Subcutaneous abdominal adipose tissue (tissue), 5 donors: ENCODE results near the gene RNF135.
A peak's percentile ranks its signal among the peaks of the same experiment; 100 is the strongest.

Source experiments
- H3K27ac ChIP-seq: one replicate; pipeline ENCODE4 v1.7.0; 2013; ENCODE audit warnings: low read depth, mild to moderate bottlenecking, inconsistent platforms, low read length, moderate library complexity
- H3K27me3 ChIP-seq, 5 donors: one replicate each; pipeline ENCODE4 v1.7.0; 2013; ENCODE audit warnings: low read length in 5 of 5, inconsistent platforms in 1 of 5; ENCODE audit not compliant: control insufficient read depth in 5 of 5, insufficient read depth in 4 of 5
- H3K36me3 ChIP-seq, 5 donors: one replicate each; pipeline ENCODE4 v1.7.0; 2013; ENCODE audit warnings: low read length in 5 of 5; ENCODE audit not compliant: control insufficient read depth in 5 of 5, insufficient read depth in 5 of 5
- H3K4me1 ChIP-seq, 5 donors: one replicate each; pipeline ENCODE4 v1.7.0; 2013; ENCODE audit warnings: low read length in 5 of 5, mild to moderate bottlenecking in 3 of 5, moderate library complexity in 1 of 5; ENCODE audit not compliant: control insufficient read depth in 5 of 5, insufficient read depth in 5 of 5
- H3K4me3 ChIP-seq, 5 donors: one replicate each; pipeline ENCODE4 v1.7.0; 2013; ENCODE audit warnings: low read length in 5 of 5, low read depth in 1 of 5
- H3K9ac ChIP-seq, 5 donors: one replicate each; pipeline ENCODE4 v1.7.0; 2013; ENCODE audit warnings: low read length in 5 of 5, mild to moderate bottlenecking in 4 of 5, moderate library complexity in 3 of 5
- H3K9me3 ChIP-seq, 5 donors: one replicate each; pipeline ENCODE4 v1.7.0; 2013; ENCODE audit warnings: low read length in 5 of 5; ENCODE audit not compliant: control insufficient read depth in 5 of 5
- donor health status: healthy.
- donor health status: healthy.
- donor health status: healthy.
- donor health status: healthy.
- donor health status: healthy.

Gene RNF135, protein sequence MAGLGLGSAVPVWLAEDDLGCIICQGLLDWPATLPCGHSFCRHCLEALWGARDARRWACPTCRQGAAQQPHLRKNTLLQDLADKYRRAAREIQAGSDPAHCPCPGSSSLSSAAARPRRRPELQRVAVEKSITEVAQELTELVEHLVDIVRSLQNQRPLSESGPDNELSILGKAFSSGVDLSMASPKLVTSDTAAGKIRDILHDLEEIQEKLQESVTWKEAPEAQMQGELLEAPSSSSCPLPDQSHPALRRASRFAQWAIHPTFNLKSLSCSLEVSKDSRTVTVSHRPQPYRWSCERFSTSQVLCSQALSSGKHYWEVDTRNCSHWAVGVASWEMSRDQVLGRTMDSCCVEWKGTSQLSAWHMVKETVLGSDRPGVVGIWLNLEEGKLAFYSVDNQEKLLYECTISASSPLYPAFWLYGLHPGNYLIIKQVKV

DNA sequence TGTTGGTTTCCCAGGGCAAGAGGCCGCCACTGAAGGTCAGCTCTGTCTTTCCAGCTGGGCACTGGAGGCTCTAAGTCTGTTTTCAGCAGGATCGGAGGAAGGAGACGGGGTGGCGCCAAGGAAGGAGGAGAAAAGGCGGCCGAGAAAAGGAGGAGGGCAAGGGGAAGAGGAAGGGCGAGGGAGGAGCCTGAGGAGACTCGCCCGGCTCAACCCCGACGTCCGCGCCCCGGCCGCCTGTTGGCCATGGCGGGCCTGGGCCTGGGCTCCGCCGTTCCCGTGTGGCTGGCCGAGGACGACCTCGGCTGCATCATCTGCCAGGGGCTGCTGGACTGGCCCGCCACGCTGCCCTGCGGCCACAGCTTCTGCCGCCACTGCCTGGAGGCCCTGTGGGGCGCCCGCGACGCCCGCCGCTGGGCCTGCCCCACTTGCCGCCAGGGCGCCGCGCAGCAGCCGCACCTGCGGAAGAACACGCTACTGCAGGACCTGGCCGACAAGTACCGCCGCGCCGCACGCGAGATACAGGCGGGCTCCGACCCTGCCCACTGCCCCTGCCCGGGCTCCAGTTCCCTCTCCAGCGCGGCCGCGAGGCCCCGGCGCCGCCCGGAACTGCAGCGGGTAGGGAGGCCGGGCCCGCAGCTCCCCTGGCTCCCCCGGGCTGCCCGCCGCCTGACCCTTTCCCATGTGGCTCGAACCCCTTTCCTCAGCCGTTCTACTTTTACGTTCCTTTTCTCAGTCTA, at the start of gene RNF135:
Gene RNF135, plus strand, starts transcription at position 209 of the 737 bp plus-strand sequence. Its CDS starts 35 bp downstream, at position 244.
- peak within 1 kb of the TSS; percentile 89 for H3K27ac ChIP-seq
- H3K9me3 ChIP-seq: no peaks in the 10 kb centered on the region
- H3K36me3 ChIP-seq: peaks cover 0 to 8% (median 7%) of the 10 kb centered on the region in 5 donors
- peak within 1 kb of the TSS; percentile 81 to 93 (median 86) for H3K4me3 ChIP-seq
- peak within 1 kb of the TSS; percentile 77 to 92 (median 88) for H3K9ac ChIP-seq
- peaks cover 2 to 22% (median 21%) of the 10 kb centered on the region in 5 donors for H3K4me1 ChIP-seq
- H3K27me3 ChIP-seq: no peaks in the 10 kb centered on the region

DNA sequence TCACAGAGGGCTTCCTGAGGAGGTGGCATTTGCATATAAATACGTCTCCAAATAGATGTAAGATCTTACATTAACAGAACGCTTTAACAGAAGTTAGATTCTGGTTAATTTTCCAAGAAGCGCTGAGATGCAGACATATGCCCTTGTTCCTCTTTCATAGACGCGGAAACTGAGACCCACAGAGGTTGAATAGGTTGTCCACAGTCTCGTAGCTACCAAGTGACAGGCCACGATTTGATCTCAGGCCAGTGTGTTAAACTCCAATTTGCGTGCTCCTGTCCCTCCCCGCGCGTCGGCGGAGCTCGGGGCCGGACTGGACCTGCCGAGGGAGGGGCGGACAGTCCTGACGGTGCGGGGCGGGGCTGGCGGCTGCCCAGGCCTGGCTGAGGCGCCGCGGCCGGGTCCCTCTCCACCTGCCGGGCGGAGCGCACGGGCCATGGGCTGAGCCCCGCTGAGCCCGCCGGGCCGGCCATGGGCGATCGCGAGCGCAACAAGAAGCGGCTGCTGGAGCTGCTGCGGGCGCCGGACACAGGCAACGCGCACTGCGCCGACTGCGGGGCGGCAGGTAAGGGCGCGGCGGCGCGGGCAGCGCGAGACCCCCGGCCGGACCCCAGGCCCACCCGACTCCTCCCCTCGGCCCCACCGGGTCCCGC, 49.2 kb upstream of the RNF135 start, which contains the start of gene ADAP2:
Gene ADAP2, plus strand, starts transcription at position 402 of the 653 bp plus-strand sequence. Its CDS starts 70 bp downstream, at position 472.
- peak within 1 kb of the TSS in 4 of 5 donors; percentile 30 to 64 (median 50) for H3K9ac ChIP-seq
- H3K9me3 ChIP-seq: no peaks in the 10 kb centered on the region
- H3K4me3 ChIP-seq: peak within 1 kb of the TSS; percentile 55 to 67 (median 62)
- peaks cover 0 to 41% (median 20%) of the 10 kb centered on the region in 5 donors for H3K4me1 ChIP-seq
- H3K27me3 ChIP-seq: peaks cover 5 to 23% (median 10%) of the 10 kb centered on the region in 5 donors
- H3K36me3 ChIP-seq: peaks cover 0 to 7% (median 0%) of the 10 kb centered on the region in 5 donors
- no peak within 1 kb of the TSS for H3K27ac ChIP-seq

DNA sequence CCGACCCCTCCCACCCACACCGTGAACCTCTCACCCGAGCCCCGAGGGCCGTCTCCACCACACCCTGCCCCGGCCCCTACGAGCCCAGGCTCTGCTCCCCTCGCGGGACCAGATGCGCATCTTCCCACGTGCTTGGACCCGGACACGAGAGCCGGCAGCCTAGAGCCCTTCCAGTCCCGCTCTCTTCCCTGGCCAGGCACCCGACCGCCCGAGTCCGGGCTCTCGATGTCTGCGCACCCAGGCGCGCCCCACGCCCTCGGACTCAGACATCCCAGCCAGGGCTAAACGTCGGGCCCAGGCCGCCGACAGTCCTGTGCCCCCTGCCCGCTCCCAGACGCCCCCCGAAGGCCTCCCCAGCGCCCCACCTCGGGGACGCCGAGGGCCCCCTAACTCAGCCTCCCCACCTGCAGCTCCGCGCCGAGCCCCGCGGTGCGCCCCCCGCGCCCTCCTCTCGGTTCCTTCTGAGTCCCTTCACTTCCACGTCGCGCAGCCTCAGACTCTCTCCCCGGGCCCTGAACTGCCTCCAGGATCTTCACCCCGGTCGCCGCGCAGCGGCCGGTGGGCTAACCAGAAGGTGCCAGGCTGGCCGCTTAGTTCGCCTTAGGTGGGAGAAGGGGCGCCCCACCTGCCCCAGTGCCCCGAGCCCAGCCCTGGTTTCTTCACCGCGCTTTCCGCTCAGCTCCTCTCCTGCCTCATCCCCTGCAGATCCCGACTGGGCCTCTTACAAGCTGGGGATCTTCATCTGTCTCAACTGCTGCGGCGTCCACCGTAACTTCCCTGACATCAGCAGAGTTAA, 48.4 kb upstream of the RNF135 start:
- no peak overlapping the region for H3K27ac ChIP-seq

DNA sequence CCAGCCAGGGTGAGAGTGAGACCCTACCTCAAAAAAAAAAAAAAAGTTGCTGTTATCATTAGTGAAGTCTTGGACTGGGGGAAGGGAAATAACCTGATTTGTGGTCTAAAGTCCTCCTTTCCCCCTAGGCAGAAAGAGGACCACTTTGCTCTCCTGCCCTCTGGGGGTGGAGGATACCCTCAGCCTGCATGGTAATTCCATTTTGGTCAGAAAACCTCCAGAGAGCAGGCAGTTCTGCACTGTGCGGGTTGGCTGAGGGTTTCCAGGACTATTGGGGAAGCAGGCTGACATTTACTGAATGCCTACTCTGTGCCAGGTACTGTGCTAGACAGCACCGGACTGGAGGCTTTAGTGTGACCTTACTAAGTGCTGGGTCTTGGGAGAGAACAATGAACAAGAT, 46.5 kb upstream of the RNF135 start:
- Histone ChIP-seq H3K9me3 (no peaks in the 10 kb centered on the region), H3K27me3 (peaks cover 5 to 23% (median 10%) of the 10 kb centered on the region in 5 donors), H3K9ac (no peak overlapping the region), H3K27ac (no peak overlapping the region), H3K36me3 (peaks cover 0 to 15% (median 2%) of the 10 kb centered on the region in 5 donors), H3K4me1 (peaks cover 0 to 45% (median 20%) of the 10 kb centered on the region in 5 donors), H3K4me3 (no peak overlapping the region)

More for the DNA sequence above, 48.4 kb upstream of the RNF135 start:
- H3K9ac ChIP-seq: peak overlapping the region in 4 of 5 donors; percentile 30 to 64 (median 40)
- peaks cover 5 to 23% (median 10%) of the 10 kb centered on the region in 5 donors for H3K27me3 ChIP-seq
- H3K9me3 ChIP-seq: no peaks in the 10 kb centered on the region
- H3K4me1 ChIP-seq: peaks cover 0 to 45% (median 20%) of the 10 kb centered on the region in 5 donors
- H3K4me3 ChIP-seq: peak overlapping the region; percentile 42 to 67 (median 62)
- H3K36me3 ChIP-seq: peaks cover 0 to 10% (median 0%) of the 10 kb centered on the region in 5 donors

DNA sequence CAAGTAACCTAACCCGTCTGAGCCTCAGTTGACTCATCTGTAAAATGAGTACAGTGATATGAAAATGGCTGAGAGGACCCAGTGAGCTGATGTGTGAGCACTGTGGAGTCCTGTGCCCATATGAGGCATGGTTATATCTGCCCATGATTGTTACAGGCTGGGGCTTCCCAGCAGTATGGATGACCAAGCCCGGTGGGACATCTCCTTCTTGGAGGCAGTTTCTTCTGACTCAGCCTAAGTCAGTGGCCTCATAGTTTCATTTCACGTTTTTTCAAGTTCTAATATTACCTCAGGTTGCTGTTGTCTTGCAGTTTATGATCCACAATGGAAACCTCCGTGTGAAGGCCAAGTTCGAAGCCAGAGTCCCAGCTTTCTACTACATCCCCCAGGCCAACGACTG, 44.3 kb upstream of the RNF135 start:
- Histone ChIP-seq H3K27ac (no peak overlapping the region), H3K36me3 (peaks cover 0 to 21% (median 2%) of the 10 kb centered on the region in 5 donors), H3K4me3 (no peak overlapping the region), H3K9me3 (no peaks in the 10 kb centered on the region), H3K9ac (no peak overlapping the region), H3K4me1 (peaks cover 0 to 33% (median 16%) of the 10 kb centered on the region in 5 donors), H3K27me3 (peaks cover 5 to 17% (median 8%) of the 10 kb centered on the region in 5 donors)

DNA sequence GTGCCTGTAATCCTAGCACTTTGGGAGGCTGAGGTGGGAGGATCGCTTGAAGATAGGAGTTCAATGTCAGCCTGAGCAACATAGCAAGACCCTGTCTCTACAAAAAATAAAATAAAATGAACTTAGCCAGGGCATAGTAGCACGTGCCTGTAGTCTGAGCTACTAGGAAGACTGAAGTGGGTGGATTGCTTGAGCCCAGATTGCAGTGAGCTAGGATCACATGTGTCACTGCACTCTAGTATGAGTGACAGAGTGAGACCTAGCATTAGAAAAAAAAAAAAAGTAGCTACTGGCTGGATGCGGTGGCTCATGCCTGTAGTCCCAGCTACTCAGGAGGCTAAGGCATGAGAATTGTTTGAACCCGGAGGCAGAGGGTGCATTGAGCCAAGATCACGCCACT, 43.1 kb upstream of the RNF135 start:
- Histone ChIP-seq H3K4me3 (no peak overlapping the region), H3K27me3 (peaks cover 3 to 14% (median 5%) of the 10 kb centered on the region in 5 donors), H3K9ac (no peak overlapping the region), H3K9me3 (no peaks in the 10 kb centered on the region), H3K27ac (no peak overlapping the region), H3K36me3 (peaks cover 0 to 26% (median 2%) of the 10 kb centered on the region in 5 donors), H3K4me1 (peaks cover 0 to 21% (median 3%) of the 10 kb centered on the region in 5 donors)

DNA sequence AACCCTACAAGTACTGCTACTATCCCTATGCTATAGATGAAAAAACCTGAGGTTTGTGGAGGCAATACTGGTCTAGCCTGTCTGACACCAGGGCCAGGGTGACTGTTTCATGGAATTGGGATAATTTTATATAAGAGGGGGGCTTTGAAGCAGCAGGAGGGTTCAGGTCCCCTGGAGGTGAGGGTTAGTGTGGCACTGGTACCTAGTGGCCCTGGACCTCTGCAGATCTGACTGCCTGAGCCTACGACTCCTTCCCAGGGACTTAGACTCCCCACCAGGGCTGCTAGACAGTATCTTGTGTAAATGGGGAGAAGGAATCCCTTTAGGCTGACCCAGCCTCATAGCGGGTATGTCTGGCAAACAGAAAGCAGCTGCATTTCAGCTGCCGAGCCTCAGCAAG, 42.3 kb upstream of the RNF135 start:
- H3K4me3 ChIP-seq: no peak overlapping the region
- H3K27ac ChIP-seq: no peak overlapping the region
- no peak overlapping the region for H3K9ac ChIP-seq
- H3K9me3 ChIP-seq: no peaks in the 10 kb centered on the region
- peaks cover 0 to 18% (median 0%) of the 10 kb centered on the region in 5 donors for H3K4me1 ChIP-seq
- H3K27me3 ChIP-seq: peaks cover 0 to 9% (median 3%) of the 10 kb centered on the region in 5 donors
- peaks cover 0 to 26% (median 2%) of the 10 kb centered on the region in 5 donors for H3K36me3 ChIP-seq

DNA sequence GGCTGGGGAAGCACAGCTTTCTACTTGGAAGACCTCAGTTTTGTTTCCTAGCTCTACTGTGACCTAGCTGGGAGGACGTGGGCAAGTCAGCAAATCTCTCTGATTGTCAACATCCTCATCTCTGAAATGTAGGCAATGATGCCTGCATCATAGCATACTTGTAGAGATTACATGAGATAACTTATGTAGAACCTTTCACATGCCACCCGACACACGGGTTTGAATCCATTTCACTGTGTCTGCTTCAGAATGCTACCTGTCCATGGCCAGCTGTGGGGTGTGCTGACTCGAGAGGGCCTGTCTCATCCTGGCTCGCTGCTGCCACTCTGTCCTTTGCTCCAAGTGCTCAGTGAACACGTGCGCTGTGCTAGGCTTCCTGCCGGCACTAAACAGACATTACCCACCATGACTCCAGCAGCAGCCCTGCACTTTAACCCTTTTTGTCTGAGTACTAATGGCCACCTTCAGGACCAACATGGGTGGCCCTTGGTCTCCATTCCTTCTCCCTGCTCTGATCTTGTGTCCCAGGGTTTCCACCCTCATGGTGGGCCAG, 41.7 kb upstream of the RNF135 start:
- peaks cover 0 to 28% (median 2%) of the 10 kb centered on the region in 5 donors for H3K36me3 ChIP-seq
- H3K4me3 ChIP-seq: no peak overlapping the region
- H3K4me1 ChIP-seq: peaks cover 0 to 16% (median 0%) of the 10 kb centered on the region in 5 donors
- H3K27ac ChIP-seq: no peak overlapping the region
- no peaks in the 10 kb centered on the region for H3K9me3 ChIP-seq
- peaks cover 0 to 8% (median 3%) of the 10 kb centered on the region in 5 donors for H3K27me3 ChIP-seq
- H3K9ac ChIP-seq: no peak overlapping the region
